ENCODE measurements around the gene CEP55.

CEP55 gene

GRCh38 chr10:93548376-93549071 lies 52.1 kb downstream of the CEP55 start:
- no peak overlapping the region for H3K27ac ChIP-seq
- TF ChIP-seq CTCF (IDR thresholded peaks at IDR 0.05): no peak

GRCh38 chr10:93550606-93551005 lies 54.2 kb downstream of the CEP55 start:
- DNase-seq (ENCODE audit: low spot score): no peak
- TF ChIP-seq CTCF (IDR thresholded peaks at IDR 0.05): no peak
- no peak overlapping the region for H3K27ac ChIP-seq
- no peak overlapping the region for H3K4me3 ChIP-seq

More at GRCh38 chr10:93548376-93549071, 52.1 kb downstream of the CEP55 start:
- no peak overlapping the region for H3K4me3 ChIP-seq
- no peak for DNase-seq (ENCODE audit: low spot score)

- TF ChIP-seq CTCF (IDR thresholded peaks at IDR 0.05): no peak
- no peak overlapping the region for H3K27ac ChIP-seq
- H3K4me3 ChIP-seq: no peak overlapping the region
- no peak for DNase-seq (ENCODE audit: low spot score)
Measured at GRCh38 chr10:93552780-93553179, 56.4 kb downstream of the CEP55 start.

GRCh38 chr10:93553482-93554315 lies 57.3 kb downstream of the CEP55 start:
- H3K4me3 ChIP-seq: no peak overlapping the region
- DNase-seq (ENCODE audit: low spot score): no peak
- H3K27ac ChIP-seq: no peak overlapping the region
- TF ChIP-seq CTCF (IDR thresholded peaks at IDR 0.05): no peak

GRCh38 chr10:93554316-93554663 lies 57.9 kb downstream of the CEP55 start:
- DNase-seq (ENCODE audit: low spot score): no peak
- H3K27ac ChIP-seq: no peak overlapping the region
- TF ChIP-seq CTCF (IDR thresholded peaks at IDR 0.05): no peak
- H3K4me3 ChIP-seq: no peak overlapping the region

- peak; percentile 48 for TF ChIP-seq CTCF (IDR thresholded peaks at IDR 0.05)
- Histone ChIP-seq H3K4me3 (no peak overlapping the region), H3K27ac (peak overlapping the region in 1 of 2 donors; percentile 37)
- DNase-seq (ENCODE audit: low spot score): no peak
Measured at GRCh38 chr10:93554760-93555432, 58.5 kb downstream of the CEP55 start.

Measured in coronary artery (tissue), 2 donors.